ENCODE measurements around the gene PID1. TPM values are rescaled to one million over a fixed set of nuclear protein-coding genes. Genes with fewer than 3 reads are reported as not detected.

PID1 gene
- total RNA-seq, 1 experiment from 2014 or later = 0.15 TPM

- Histone ChIP-seq H3K9me2 (ENCODE audit: insufficient read depth) (no peaks in the 10 kb centered on the region), H4K20me1 (ENCODE audit: insufficient read depth) (no peaks in the 10 kb centered on the region), H3K79me2 (ENCODE audit: insufficient read depth, low read length) (no peaks in the 10 kb centered on the region), H2AFZ (ENCODE audit: low read depth, low read length, poor library complexity, severe bottlenecking) (no peak overlapping the region), H3K27ac (ENCODE audit: low read depth, low read length) (no peak overlapping the region), H3K4me3 (replicated peaks in 1 of 2; ENCODE audit: low read depth in 1 of 2, low read length in 2 of 2) (no peak overlapping the region), H3K4me2 (ENCODE audit: low read length) (no peak overlapping the region), H3K36me3 (ENCODE audit: control insufficient read depth in 1 of 2, insufficient read depth in 2 of 2, low read length in 2 of 2) (no peaks in the 10 kb centered on the region), H3K4me1 (ENCODE audit: control insufficient read depth in 1 of 2, insufficient read depth in 2 of 2, low read length in 2 of 2) (no peaks in the 10 kb centered on the region), H3K9ac (ENCODE audit: low read length) (no peak overlapping the region), H3K27me3 (ENCODE audit: insufficient read depth, low read length) (no peaks in the 10 kb centered on the region), H3K9me3 (ENCODE audit: control insufficient read depth in 1 of 2, insufficient read depth in 1 of 2, low read depth in 1 of 2, low read length in 2 of 2) (no peaks in the 10 kb centered on the region)
- RAD21 ChIA-PET (ENCODE audit: low non-redundant PET in 1 of 2, low total read pairs in 2 of 2, uncharacterized antibody in 2 of 2, unreplicated experiment in 2 of 2) = no interaction called here
- no peak for DNase-seq (ENCODE audit: low read depth, low spot score)
- TF ChIP-seq ZBTB33 (IDR thresholded peaks at IDR 0.05; ENCODE audit: extremely low read depth, insufficient replicate concordance, low read length) (no peak), SIN3A (IDR thresholded peaks at IDR 0.05; ENCODE audit: low read depth) (no peak), RAD21 (IDR thresholded peaks at IDR 0.05; ENCODE audit: low read depth) (no peak), ATF3 (IDR thresholded peaks at IDR 0.05) (no peak), POLR2A (IDR thresholded peaks at IDR 0.05; ENCODE audit: borderline replicate concordance, extremely low read depth, insufficient read depth, insufficient read length) (no peak), POLR2AphosphoS5 (IDR thresholded peaks at IDR 0.05; ENCODE audit: low read depth, low read length) (no peak), TCF7L2 (IDR thresholded peaks at IDR 0.05; ENCODE audit: borderline replicate concordance, extremely low read depth, insufficient read depth, insufficient read length) (no peak), EGR1 (IDR thresholded peaks at IDR 0.05; ENCODE audit: low read depth) (no peak), ZNF274 (IDR thresholded peaks at IDR 0.05; ENCODE audit: low read depth, low read length) (no peak), YY1 (IDR thresholded peaks at IDR 0.05; ENCODE audit: extremely low read depth, insufficient replicate concordance, low read depth, low read length) (no peak), CEBPB (IDR thresholded peaks at IDR 0.05; ENCODE audit: low read depth) (no peak), MAX (IDR thresholded peaks at IDR 0.05) (no peak), JUND (IDR thresholded peaks at IDR 0.05) (no peak), SP1 (IDR thresholded peaks at IDR 0.05; ENCODE audit: low read depth) (no peak), CTCF (IDR thresholded peaks at IDR 0.05 in 2 of 3, conservative IDR thresholded peaks at IDR 0.05 in 1 of 3; ENCODE audit: borderline replicate concordance in 1 of 3, insufficient read depth in 1 of 3, low read depth in 2 of 3, low read length in 2 of 3) (no peak), SRF (IDR thresholded peaks at IDR 0.05; ENCODE audit: low read depth) (no peak), EZH2phosphoT487 (IDR thresholded peaks at IDR 0.05; ENCODE audit: borderline replicate concordance) (no peak), REST (IDR thresholded peaks at IDR 0.05; ENCODE audit: low read depth) (no peak), EZH2 (IDR thresholded peaks at IDR 0.05) (no peak), FOSL1 (IDR thresholded peaks at IDR 0.05; ENCODE audit: low read depth) (no peak)
- BruUV-seq (replicated peaks) = no TSS peak
- CTCF ChIA-PET = no interaction called here
- intact Hi-C loops (cut with micrococcal nuclease) = no loop called here
- no peak for ATAC-seq
- POLR2A ChIA-PET = no interaction called here
These were observed 29.3 kb upstream of the PID1 start for GRCh38 chr2:229300371-229300770.

Data from HCT116 (cell line).